PC-3 (cell line): ENCODE data around the gene MVK.

Experiments
- CTCF ChIP-seq: fragments of 300-600 bp; sonication (generic); conservative IDR thresholded peaks from 2 replicates; pipeline ENCODE4 v1.5.1; 2017; ENCODE audit warnings: antibody characterized with exemption, low read depth, mild to moderate bottlenecking, low read length
- EZH2 ChIP-seq: fragments of 300-600 bp; sonication (generic); IDR thresholded peaks from one replicate; pipeline ENCODE4 v1.6.1; 2017; ENCODE audit warnings: antibody characterized with exemption, mild to moderate bottlenecking, low read length; ENCODE audit not compliant: unreplicated experiment
- EZH2phosphoT487 ChIP-seq: fragments of 300-600 bp; sonication (generic); IDR thresholded peaks from 2 replicates; pipeline ENCODE4 v1.6.1; 2018; ENCODE audit warnings: mild to moderate bottlenecking, antibody characterized with exemption, low read length, borderline replicate concordance

DNA sequence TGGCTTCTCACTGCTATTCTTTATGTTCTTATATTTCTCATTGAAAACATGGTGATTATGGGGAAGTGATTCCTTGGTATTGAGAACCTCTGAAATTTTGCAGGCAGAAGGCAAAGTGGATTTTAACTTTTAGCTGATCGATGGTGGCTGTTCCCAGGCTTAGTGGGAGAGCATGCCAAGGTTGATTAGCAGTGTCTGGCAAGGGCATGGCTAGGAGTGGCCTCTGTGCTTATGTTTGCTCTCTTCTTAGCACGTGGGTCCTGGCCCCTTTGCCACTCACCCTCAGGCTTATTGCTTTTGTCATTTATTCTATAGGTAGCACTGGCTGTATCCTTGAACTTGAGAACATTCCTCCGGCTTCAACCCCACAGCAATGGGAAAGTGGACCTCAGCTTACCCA, 2.1 kb downstream of the MVK start:
- TF ChIP-seq EZH2 = no peak
- no peak for TF ChIP-seq CTCF
- TF ChIP-seq EZH2phosphoT487 = no peak
